HG03439 (cell line): ENCODE data around the gene MYO7B.
"Not testable (repeated sequence)": the region's sequence is repeated elsewhere in the genome, so short reads cannot be mapped to it uniquely, and the experiment has no call there.

Experiments
- ATAC-seq: cut with Tn5 transposase; IDR thresholded peaks from one replicate; pipeline ENCODE4 v1.9.1; 2021; ENCODE audit warnings: mild to moderate bottlenecking, moderate library complexity; ENCODE audit not compliant: unreplicated experiment

The MYO7B gene

DNA sequence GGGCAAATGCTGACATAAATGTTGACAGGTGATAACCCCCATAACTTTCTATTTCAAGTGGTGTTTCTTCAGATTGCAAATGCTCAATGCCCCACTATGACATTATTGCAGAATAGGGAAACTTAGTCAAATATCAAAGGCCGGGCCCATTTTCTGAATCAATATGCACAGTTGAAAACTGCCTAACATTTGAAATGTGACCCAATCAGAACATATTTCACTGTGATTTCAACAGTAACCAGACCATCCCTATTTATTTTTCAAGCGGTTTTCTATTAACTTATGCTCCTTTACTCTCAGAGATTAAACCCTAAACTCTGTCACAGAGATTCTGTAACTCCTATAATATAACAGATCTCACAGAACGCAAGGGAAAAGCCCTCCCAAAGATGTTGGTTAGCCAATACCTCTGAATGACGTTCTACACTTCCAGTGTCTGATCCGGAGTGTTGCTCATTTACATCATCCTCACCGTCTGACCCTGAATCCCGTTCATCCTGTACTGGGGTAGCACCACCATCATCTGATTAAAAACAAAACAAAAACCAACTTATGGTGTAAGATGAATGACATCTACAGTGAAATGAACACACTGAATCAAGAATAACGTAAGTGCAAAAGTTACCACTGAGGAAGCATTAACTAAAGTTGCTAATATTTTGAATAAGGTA, 12.1 kb upstream of the MYO7B start:
- no peak for ATAC-seq

DNA sequence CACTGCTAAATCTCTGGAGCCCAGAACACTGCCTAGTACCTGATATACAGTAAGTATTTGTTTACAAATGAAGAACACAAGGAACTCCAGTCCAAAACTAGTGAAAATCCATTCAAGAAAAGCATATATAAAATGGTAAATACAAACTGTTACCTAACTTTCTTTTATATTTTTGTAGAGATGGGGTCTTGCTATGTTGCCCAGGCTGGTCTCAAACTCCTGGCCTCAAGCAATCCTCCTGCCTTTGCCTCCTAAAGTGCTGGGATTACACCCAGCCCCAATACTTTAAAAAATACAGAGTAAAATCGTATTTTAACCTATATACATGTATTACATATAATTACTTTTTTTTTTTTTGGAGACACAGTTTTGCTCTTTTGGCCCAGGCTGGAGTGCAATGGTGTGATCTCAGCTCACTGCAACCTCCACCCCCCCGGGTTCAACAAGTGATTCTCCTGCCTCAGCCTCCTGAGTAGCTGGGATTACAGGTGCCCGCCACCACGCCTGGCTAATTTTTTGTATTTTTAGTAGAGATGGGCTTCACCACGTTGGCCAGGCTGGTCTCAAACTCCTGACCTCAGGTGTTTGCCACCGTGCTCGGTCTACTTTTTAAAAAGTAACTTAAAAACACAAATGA, 11.2 kb upstream of the MYO7B start:
- ATAC-seq: not testable (repeated sequence)

DNA sequence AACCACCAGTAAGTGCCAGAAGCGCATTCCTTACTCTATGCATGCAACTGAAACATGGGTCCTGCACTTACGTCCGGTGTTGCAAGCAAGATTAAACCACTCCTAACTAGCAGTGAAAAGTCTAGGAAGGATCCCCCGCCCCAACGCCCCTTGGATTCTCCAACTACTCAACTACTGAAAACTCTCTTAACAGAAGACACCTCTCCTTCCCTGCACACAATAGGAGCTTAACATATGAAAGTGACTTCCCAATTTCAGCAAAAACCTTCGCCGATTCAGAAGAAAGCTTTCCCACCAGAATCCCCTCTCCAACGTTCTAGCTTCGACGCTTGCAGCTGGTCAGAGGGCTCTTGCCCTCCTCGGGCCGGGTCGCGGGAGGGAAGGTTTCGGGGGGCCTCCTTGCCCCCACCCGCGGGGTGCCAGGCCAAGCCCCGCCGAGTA, 9.8 kb upstream of the MYO7B start:
- no peak for ATAC-seq

DNA sequence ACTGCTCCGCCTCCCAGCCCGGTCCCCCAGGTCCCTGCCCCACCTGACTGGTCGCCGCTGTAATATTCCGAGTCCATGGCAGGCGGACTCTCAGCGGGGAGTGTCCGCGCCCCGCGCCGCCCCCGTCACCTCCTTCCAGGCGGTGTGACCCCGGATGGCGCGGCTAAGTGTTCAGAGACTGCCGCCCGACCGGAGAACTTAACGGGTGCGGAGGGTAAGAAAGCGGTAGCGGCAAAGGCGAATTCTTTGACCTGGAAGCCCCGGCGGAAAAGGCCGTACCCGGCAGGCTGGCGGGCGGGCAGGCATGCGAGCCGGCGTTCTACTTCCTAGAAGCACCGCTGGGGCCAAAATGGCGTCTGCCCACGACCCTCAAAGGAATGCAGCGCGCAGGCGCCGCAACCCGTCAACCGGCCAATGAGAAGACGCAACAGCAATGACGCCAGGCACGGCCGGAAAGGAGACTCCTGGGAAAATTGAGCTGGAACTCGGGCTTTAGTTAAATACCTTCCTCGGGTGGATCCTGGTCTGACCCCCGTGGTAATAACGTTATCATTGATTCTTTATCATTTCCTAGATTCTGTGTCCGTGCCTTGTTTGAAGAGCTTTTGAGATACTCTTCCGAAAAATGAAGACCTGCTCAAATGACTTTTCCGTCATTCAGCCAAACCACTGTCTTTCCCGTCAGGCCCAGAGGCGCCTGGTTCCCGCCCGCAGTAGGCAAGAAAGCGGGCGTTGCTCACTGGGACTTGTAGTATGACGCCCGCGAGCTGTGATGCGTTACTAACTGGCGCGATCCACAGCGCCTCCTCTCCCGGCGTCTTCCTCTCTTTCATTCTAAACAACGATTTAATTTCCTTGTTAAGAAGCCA, 9.1 kb upstream of the MYO7B start, which contains the start of gene IWS1:
Gene IWS1, minus strand, starts transcription at position 358 of the 869 bp plus-strand sequence. Its CDS starts 281 bp downstream, at position 77.
- peak; percentile 85 for ATAC-seq

DNA sequence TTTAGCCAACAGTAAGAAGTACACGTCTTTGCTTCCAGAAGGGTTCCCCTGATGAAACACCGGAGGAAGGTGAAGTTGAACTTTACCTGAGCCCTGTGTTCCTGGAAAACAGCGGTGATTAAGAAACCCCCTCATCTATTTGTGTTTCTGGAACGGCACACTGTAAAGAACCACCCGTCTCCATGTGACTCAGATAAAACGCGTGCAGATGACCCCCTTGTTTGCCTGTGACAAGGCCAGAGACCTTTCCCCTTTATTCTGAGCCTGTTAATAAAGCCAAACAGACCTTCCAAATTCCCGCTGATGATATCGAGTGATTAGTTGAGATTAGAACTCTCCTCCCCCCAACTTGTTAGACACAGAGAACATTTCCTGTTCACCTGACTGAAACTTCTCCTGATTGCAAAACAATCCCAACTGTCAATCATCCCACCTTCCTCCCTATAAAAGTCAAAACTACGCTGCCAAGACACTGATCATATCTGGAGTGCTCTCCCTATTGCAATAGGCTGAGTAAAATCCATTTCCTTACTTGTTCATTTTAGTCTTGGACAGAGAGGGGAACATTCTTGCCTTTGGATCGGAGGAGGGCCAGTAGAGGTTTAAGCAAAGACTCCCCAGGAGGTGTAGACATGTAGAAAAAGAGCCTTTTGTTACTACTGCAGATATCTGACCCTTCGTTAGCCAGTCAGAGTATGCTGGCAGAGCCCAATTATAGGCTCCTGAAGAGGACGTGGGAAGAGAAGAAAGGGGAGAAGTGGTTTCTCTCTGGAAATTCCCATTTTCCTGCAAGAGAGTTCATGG, 8.3 kb upstream of the MYO7B start:
- no peak for ATAC-seq

DNA sequence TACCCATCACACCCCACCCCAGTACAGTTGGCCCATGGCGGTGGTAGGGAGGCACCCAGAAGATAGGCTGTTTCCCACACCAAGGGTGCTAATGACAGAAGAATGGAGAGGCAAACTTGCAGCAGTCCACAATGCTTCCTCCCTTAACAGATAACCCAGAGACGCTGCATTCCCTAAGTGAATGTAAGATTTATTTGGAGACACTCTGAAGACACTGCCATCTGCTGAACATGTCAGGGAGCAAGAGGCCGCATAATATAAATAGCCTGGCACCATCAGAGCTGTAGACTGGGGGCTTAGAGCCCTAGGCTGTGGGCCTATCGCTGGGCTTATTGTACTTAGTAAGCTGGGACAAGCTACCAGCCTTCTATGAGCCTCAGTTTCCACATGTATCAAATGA, 7.0 kb upstream of the MYO7B start:
- no peak for ATAC-seq

DNA sequence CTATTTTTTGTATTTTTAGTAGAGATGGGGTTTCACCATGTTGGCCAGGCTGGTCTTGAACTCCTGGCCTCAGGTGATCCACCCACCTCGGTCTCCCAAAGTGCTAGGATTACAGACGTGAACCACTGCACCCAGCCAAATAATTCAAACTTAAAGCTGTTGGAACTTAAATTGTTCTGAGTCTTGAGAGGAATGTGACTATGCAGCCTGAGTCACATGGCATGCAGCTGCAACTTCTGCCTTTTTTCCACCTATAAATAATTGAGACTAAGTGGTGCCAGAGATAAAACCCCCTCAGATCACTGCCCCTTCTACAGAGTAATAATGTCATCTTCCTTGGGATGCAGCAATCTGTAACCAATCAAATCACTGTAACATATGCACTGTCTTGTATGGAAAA, 6.1 kb upstream of the MYO7B start:
- not testable (repeated sequence) for ATAC-seq

DNA sequence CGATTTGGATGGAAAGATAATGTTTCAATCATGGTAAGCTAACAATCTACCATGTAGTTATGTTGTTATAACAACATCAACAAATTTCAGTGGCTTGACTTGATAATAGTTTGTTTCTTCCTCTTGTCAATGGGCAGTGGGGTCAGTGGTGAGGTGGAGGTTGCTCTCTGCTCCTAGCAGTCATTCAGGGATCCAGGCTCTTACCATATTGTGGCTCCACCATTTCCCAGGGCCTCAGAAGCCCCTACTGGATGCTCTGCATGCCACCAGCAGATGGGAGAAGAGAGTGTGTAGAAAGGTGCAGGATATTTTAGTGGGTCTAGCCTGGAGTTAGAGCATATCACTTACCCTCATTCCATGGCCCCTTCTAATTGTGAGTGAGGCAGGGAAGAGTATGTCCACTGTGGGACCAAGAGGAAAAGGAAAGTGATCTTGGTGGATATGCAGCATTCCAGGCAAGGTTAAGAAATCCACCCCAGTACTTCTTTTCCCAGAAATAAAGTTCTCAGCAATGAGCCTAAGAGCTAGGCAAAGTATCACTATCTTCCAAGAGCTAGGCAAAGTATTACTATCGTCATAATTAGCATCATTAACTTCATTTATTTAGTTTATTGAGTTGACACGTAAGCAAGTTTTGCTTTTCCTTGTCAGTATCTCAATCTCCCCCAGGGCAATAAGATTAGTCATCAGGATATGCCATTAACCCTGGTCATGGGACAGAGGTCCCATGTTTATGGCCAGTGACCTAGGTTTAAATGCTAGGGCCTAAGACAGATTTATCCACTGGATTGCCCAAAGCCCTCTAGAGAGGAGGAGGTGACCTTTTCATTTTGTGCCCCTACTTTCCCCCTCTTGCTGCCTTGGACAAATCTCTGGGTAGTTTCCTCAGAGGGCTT, 5.0 kb upstream of the MYO7B start:
- ATAC-seq: no peak

DNA sequence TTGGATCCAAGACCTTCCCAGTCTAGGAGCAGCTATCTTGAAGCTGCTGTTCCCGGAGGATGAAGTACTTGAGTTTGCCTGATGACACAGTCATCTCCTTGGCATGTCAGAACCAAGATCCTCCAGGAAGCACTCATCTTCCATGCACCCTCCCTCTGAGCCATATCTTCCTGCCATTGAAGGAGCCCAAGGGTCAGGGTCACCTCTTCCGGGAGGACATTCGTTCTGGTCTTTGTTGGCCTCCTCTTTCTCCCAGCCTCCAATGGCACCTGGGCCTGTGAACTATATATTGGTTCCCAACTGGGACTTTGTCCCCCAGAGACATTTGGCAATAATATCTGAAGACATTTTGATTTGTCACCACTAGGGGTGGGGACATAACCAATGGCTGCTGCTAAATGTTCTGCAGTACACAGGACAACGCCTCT, 4.2 kb upstream of the MYO7B start:
- ATAC-seq: no peak

DNA sequence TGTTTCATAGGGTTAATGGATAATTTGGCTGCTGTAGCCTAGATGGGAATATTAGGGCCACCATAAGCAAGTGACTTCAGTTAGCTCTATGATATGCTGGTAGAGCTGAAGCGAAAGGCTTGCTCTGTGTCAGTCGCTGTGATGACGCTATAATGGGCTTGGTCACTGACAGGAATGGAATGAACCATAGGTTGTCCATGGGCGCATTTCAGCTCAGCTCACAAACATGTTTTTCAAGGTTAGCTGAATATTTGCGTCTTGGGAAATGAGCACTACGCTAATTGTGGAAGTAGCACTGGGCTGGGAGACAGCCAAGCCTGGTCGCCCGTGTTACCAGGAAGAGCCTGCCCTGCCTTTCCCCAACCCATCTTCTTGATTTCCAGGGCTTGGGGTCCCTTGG, 3.2 kb upstream of the MYO7B start:
- no peak for ATAC-seq

DNA sequence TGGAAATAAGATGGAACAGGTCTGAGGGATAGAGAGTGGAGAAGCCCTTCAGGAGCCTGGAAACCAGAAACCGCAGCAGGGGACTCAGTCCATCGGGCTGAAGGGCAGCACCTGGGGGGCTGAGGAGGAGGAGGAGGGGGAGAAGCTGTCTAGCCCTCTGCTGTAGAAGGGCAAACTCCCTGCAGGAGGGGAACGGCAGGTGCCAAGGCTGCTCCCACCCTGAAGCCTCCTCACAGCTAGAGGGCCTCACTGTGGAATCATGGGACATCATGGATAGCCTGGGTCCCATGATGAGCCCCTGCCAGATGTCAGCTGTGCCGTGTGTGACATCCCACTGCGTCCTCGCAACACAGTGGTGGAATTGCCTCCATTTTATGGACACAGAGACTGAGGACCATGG, 435 bp downstream of the MYO7B start:
- no peak for ATAC-seq

DNA sequence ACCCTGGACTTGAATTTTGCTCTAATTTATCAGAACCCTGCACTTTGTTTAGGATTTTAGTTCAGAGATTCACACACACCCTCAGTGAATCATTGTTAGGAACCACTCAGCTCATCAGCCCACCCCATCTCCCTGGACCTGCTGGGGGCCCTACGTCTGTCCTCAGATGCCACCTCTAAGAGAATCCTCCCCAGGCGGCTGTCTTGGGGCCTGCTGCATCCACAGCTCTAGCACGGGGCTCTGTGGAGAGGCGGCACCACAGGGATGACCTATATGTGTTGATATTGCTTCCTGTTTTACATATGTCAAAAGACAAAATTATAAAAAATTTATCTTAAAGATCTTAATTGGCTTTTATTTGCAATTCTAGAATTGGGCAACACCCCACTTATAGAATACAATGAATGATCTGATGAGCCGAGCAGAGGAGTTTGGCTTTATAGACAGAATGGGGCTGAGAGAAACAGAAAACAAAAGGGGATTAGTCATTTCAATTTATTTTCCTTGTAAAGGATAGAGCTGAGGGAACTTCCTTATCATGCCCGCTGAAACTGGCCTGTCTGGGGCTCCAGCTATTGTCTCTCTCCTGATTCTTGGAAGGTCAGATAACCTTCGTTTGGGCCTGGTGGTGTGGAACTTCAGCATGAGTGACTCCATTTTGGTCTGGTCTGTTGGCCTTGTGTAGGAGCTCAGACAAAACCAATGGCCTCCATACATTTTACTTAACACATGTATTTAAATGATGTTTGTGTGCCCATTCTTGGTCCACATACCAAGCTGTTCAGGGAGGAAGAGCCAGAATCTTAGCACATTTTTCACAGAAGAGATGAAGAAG, 1.4 kb downstream of the MYO7B start:
- no peak for ATAC-seq

DNA sequence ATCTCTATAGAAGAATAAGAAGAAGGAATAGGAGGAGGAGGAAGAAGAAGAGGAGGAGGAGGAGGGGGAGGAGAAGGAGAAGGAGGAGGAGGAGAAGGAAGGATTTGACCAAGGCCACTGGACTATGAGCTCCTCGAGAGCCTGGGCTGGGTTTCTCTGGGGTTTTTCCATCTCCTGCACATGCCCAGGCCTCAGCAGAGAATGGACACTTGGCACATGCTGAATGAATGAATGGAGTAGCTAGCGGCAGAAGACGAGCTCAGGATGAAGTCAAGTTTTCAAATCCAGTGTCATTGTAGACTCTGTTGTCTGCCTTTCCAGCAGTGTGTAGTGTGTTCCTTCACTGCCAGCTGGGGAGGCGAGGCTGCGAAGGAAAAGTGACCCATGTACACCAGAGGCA, 2.2 kb downstream of the MYO7B start:
- ATAC-seq: no peak

DNA sequence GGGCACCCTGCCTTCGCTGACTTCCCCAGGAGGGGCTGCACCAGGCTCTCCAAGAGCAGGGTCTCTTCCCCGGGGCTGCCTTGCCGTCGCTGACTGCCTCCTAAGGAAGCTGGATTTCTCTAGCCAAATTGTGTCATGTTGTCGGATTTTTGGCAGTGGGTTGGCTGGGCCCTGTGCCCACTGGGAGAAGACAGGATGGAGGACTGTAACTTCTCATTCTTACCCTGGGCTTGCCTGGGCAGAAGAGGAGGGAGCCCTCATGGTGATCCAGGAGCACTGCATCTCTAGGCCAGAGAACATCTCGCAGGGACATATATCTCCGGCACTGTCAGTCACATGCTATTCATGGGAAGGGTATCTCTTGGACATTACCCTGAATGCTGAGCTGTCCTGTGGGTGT, 6.3 kb downstream of the MYO7B start:
- no peak for ATAC-seq

DNA sequence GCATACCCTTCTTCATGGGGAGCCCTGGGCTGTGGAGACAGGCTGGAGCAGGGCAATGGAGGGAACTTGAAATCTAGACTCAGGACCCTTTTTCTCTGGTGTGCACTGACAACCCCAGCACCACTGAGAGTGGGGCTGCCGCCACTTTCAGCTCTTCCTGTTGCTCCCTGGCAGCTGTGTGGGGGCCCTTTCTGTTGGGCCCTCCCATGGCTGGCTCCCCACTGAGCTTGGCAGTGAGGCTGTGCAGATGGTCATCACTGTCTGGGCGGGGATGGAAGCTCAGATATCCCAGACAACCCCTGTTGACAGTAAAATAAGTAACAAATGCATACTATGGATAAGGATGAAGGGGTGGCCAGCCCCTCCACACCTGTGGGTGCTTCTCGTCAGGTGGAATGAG, 6.7 kb downstream of the MYO7B start:
- ATAC-seq: no peak

DNA sequence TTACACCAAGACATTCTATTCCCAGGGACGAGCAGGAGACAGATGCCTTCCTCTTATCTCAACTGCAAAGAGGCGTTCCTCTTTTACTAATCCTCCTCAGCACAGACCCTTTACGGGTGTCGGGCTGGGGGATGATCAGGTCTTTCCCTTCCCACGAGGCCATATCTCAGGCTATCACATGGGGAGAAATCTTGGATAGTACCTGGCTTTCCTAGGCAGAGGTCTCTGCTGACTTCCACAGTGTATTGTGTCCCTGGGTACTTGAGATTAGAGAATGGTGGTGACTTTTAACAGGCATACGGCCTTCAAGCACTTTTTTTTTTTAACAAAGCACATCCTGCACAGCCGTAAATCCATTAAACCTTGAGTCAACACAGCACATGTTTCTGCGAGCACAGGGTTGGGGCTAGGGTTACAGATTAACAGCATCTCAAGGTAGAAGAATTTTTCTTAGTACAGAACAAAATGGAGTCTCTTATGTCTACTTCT, 7.6 kb downstream of the MYO7B start:
- not testable (repeated sequence) for ATAC-seq

DNA sequence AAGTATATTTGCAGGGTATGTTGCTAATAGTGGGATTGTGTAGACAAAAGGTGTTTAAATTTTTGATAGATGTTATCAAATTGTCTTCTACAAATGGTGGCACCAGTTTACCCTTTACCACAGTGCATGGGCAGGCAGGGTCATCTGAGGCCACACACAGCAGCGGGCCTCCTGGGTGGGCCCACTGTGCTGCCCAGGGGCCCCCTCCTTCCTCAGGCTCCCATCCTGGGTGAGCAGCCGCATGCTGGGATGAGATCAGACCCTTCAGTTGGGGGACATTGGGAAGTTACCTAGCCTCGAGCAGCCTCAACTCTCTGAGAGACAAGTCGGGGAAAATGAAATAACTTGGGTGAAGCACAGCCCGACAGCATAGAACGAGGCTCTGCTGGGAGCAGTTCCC, 9.7 kb downstream of the MYO7B start:
- ATAC-seq: no peak

DNA sequence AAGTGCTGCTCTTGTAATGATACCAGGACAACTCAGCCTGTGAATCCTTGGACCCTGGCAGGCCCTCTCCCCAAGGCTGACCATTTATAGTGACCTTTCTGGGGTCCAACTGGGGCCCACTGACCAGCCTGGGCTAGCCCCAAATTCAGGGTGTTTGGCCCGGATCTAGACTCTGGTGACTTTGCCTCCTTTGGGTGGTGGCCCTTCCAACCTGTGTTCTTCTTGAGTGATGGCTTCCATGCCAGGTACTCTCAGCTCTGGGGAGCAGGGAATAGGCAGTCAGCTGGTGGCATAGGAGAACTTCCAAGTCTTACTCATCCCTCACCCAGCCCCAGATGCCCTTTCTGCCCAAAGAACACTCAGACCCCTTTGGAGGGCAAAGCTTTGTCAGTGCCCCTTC, 10.3 kb downstream of the MYO7B start:
- no peak for ATAC-seq

DNA sequence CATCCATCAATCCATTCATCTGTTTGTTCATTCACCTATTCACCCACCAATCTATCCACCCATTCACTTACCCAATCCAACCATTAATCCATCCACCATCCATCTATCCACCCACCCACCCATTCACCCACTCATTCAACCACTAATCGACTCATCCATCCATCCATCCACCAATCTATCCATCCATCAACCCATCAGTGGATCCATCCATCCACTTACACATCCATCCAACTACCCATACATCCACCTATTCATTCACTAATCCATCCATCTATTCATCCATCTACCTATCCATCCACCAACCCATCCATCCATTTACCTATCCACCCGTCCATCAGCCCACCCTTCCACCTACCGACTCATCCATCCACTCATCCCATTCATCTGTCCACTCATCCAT, 11.3 kb downstream of the MYO7B start:
- no peak for ATAC-seq
